GM23338 (cell line): Measurements from ENCODE around the gene SYT13. TPM values are rescaled to one million over a fixed set of nuclear protein-coding genes. Genes with fewer than 3 reads are reported as not detected.
A peak's percentile ranks its signal among the peaks of the same experiment; 100 is the strongest.

Source experiments
- ATAC-seq: fragments of 200-7000 bp; cut with Tn5 transposase; 3 replicates; pipeline ENCODE4 v1.9.1; 2020
- DNase-seq: peaks from one replicate; pipeline ENCODE4 v3.0.0-alpha.2; 2015; ENCODE audit warnings: low spot score
- H2AFZ ChIP-seq: fragments of 200-600 bp; sonication (generic); 2 replicates; pipeline ENCODE4 v1.8.0; 2016; ENCODE audit warnings: antibody characterized with exemption, mild to moderate bottlenecking, moderate library complexity
- H3F3A ChIP-seq: fragments of 200-600 bp; sonication (generic); replicated peaks from 2 replicates; pipeline ENCODE4 v1.8.0; 2017; ENCODE audit warnings: antibody characterized with exemption, mixed run types, low read depth
- H3K27ac ChIP-seq: fragments of 200-600 bp; sonication (generic); 2 replicates; pipeline ENCODE4 v1.6.1; 2016; ENCODE audit warnings: low read depth
- H3K27me3 ChIP-seq: fragments of 200-600 bp; sonication (generic); 2 replicates; pipeline ENCODE4 v1.8.0; 2016; ENCODE audit warnings: mild to moderate bottlenecking, mixed run types, moderate library complexity; ENCODE audit not compliant: insufficient read depth
- H3K36me3 ChIP-seq: fragments of 200-600 bp; sonication (generic); 2 replicates; pipeline ENCODE4 v1.8.0; 2016; ENCODE audit warnings: mild to moderate bottlenecking; ENCODE audit not compliant: insufficient read depth
- H3K4me1 ChIP-seq: fragments of 200-600 bp; sonication (generic); 2 replicates; pipeline ENCODE4 v1.8.0; 2016; ENCODE audit warnings: mild to moderate bottlenecking, moderate library complexity; ENCODE audit not compliant: insufficient read depth
- H3K4me2 ChIP-seq: fragments of 200-600 bp; sonication (generic); 2 replicates; pipeline ENCODE4 v1.7.1; 2017; ENCODE audit warnings: mixed run types
- H3K4me3 ChIP-seq: fragments of 200-600 bp; sonication (generic); 2 replicates; pipeline ENCODE4 v1.6.1; 2016; ENCODE audit warnings: mixed run types
- H3K79me2 ChIP-seq: fragments of 200-600 bp; sonication (generic); replicated peaks from 2 replicates; pipeline ENCODE4 v1.8.0; 2017; ENCODE audit warnings: mild to moderate bottlenecking; ENCODE audit not compliant: insufficient read depth
- H3K9me2 ChIP-seq: fragments of 200-600 bp; sonication (generic); 2 replicates; pipeline ENCODE4 v1.8.0; 2017; ENCODE audit not compliant: insufficient read depth
- H4K20me1 ChIP-seq: fragments of 200-600 bp; sonication (generic); replicated peaks from 2 replicates; pipeline ENCODE4 v1.8.0; 2017; ENCODE audit warnings: mild to moderate bottlenecking; ENCODE audit not compliant: insufficient read depth
- H3K27ac Mint-ChIP-seq: 2 replicates; pipeline ENCODE4 v1.8.0; 2020; ENCODE audit warnings: inconsistent platforms, mild to moderate bottlenecking, moderate library complexity, mixed read lengths
- H3K27me3 Mint-ChIP-seq: 3 replicates; pipeline ENCODE4 v1.8.0; 2022; ENCODE audit warnings: low read depth, mild to moderate bottlenecking, moderate library complexity, mixed read lengths, inconsistent platforms; ENCODE audit not compliant: insufficient read depth, poor library complexity
- H3K36me3 Mint-ChIP-seq: 3 replicates; pipeline ENCODE4 v1.8.0; 2021; ENCODE audit warnings: low read depth, mild to moderate bottlenecking, inconsistent platforms, moderate library complexity, mixed read lengths
- H3K4me1 Mint-ChIP-seq: 3 replicates; pipeline ENCODE4 v1.8.0; 2020; ENCODE audit warnings: mild to moderate bottlenecking, inconsistent platforms, mixed read lengths
- H3K4me3 Mint-ChIP-seq: 3 replicates; pipeline ENCODE4 v1.8.0; 2021; ENCODE audit warnings: moderate library complexity, mild to moderate bottlenecking, inconsistent platforms, mixed read lengths
- H3K9me3 Mint-ChIP-seq: 3 replicates; pipeline ENCODE4 v1.8.0; 2020; ENCODE audit warnings: moderate library complexity, mild to moderate bottlenecking, inconsistent platforms, mixed read lengths
- CREB1 ChIP-seq: fragments of 250-450 bp; sonication (Bioruptor Pico); IDR thresholded peaks from 2 replicates; pipeline ENCODE4 v1.5.0; 2020; ENCODE audit warnings: low read depth, mild to moderate bottlenecking, moderate library complexity
- EZH2 ChIP-seq: fragments of 200-600 bp; sonication (generic); IDR thresholded peaks from one replicate; pipeline ENCODE4 v1.8.0; 2017; ENCODE audit warnings: antibody characterized with exemption, mild to moderate bottlenecking, low read depth; ENCODE audit not compliant: unreplicated experiment
- EZH2phosphoT487 ChIP-seq: fragments of 200-600 bp; sonication (generic); IDR thresholded peaks from one replicate; pipeline ENCODE4 v1.8.1; 2018; ENCODE audit warnings: antibody characterized with exemption; ENCODE audit not compliant: unreplicated experiment
- JUNB ChIP-seq: IDR thresholded peaks from one replicate; pipeline ENCODE4 v1.6.1; 2016; ENCODE audit warnings: antibody characterized with exemption; ENCODE audit not compliant: unreplicated experiment
- NANOG ChIP-seq: IDR thresholded peaks from 2 replicates; pipeline ENCODE4 v1.6.1; 2016; ENCODE audit warnings: antibody characterized with exemption, borderline replicate concordance
- POLR2AphosphoS5 ChIP-seq: IDR thresholded peaks from 2 replicates; pipeline ENCODE4 v1.6.1; 2016; ENCODE audit warnings: antibody characterized with exemption, low read depth
- REST ChIP-seq: IDR thresholded peaks from one replicate; pipeline ENCODE4 v1.6.1; 2018; ENCODE audit warnings: antibody characterized with exemption; ENCODE audit not compliant: unreplicated experiment
- STAT1 ChIP-seq: IDR thresholded peaks from one replicate; pipeline ENCODE4 v1.6.1; 2016; ENCODE audit warnings: antibody characterized with exemption; ENCODE audit not compliant: unreplicated experiment
- ZNF114 ChIP-seq: fragments of 250-450 bp; sonication (Bioruptor Pico); IDR thresholded peaks from 2 replicates; pipeline ENCODE4 v1.5.0; 2020; ENCODE audit warnings: mild to moderate bottlenecking, moderate library complexity
- ZNF331 ChIP-seq: fragments of 250-450 bp; sonication (Bioruptor Pico); IDR thresholded peaks from 2 replicates; pipeline ENCODE4 v1.5.0; 2020; ENCODE audit warnings: low read depth, mild to moderate bottlenecking, moderate library complexity
- polyA plus RNA-seq: library from polyadenylated mRNA; unstranded; fragments of >200 nt; fragmentation: Nextera tagmentation; extraction: Ambion mirVana; gene quantifications from 2 replicates; pipeline ENCODE4 v1.2.1, GENCODE V29; 2016
- total RNA-seq: library from RNA; depleted of rRNA; stranded (reverse); fragments of >200 nt; shearing (Covaris generic); gene quantifications from 2 replicates; pipeline ENCODE4 v1.2.3, GENCODE V29; 2014
- TF ChIP-seq, protein P1 (sequence below), 2 experiments: fragments of 200-600 bp in 1 of 2; sonication (generic) in 1 of 2; conservative IDR thresholded peaks; 2 replicates each; pipeline versions ENCODE4 v1.5.1 to v1.6.1; 2016 to 2017; ENCODE audit warnings: antibody characterized with exemption in 2 of 2, low read depth in 2 of 2, mild to moderate bottlenecking in 2 of 2, moderate library complexity in 1 of 2
- TF ChIP-seq, protein P2 (sequence below): IDR thresholded peaks from 2 replicates; pipeline ENCODE4 v1.6.1; 2016; ENCODE audit warnings: antibody characterized with exemption

The SYT13 gene
- total and polyA plus RNA-seq, 2 experiments from 2014 or later, result 3.4 to 16.3 TPM

DNA sequence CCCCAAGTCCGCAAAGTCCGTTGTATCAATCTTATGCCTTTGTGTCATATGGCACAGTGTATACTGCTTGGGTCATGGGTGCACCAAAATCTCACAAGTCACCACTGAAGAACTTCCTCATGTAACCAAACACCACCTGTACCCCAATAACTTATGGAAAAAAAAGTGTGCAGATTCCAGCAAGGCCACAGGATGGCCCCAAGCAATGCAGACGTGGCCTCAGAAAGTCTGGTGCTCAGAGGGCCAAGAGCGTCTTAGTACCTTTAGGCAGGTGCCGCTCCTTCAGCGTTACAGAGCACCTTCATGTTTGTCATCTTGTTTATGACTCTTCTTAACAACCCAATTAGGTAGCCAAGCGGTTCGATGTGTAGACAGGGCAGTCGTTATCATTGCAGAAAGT, 74.4 kb downstream of the SYT13 start:
- H3K4me2 ChIP-seq, result no peak overlapping the region
- H3K9me3 Mint-ChIP-seq, result no peaks in the 10 kb centered on the region
- TF ChIP-seq, protein P1, sequence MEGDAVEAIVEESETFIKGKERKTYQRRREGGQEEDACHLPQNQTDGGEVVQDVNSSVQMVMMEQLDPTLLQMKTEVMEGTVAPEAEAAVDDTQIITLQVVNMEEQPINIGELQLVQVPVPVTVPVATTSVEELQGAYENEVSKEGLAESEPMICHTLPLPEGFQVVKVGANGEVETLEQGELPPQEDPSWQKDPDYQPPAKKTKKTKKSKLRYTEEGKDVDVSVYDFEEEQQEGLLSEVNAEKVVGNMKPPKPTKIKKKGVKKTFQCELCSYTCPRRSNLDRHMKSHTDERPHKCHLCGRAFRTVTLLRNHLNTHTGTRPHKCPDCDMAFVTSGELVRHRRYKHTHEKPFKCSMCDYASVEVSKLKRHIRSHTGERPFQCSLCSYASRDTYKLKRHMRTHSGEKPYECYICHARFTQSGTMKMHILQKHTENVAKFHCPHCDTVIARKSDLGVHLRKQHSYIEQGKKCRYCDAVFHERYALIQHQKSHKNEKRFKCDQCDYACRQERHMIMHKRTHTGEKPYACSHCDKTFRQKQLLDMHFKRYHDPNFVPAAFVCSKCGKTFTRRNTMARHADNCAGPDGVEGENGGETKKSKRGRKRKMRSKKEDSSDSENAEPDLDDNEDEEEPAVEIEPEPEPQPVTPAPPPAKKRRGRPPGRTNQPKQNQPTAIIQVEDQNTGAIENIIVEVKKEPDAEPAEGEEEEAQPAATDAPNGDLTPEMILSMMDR (conservative IDR thresholded peaks at IDR 0.05; ENCODE audit: low read depth in 2 of 2), result peak; percentile 17 to 43; a peak in 3 of 4 replicates
- no peak for TF ChIP-seq EZH2
- H3F3A ChIP-seq, result 0 out of 2 replicates have a peak, but pooled peaks cover 3% of the 10 kb centered on the region
- peaks cover 9% of the 10 kb centered on the region; the same call in 2 of the 3 replicates for H3K36me3 Mint-ChIP-seq
- H3K27me3 ChIP-seq, result no peaks in the 10 kb centered on the region
- no peak overlapping the region for H3K4me3 Mint-ChIP-seq
- H3K27ac Mint-ChIP-seq, result no peak overlapping the region
- H3K4me1 ChIP-seq, result peaks cover 14% of the 10 kb centered on the region
- no peaks in the 10 kb centered on the region for H4K20me1 ChIP-seq
- H3K27me3 Mint-ChIP-seq, result peaks cover 7% of the 10 kb centered on the region
- DNase-seq (peak; percentile 13), ATAC-seq (no peak)
- no peaks in the 10 kb centered on the region for H3K9me2 ChIP-seq
- H3K4me1 Mint-ChIP-seq, result peaks cover 26% of the 10 kb centered on the region
- no peak overlapping the region for H3K4me3 ChIP-seq
- H2AFZ ChIP-seq, result no peak overlapping the region
- H3K36me3 ChIP-seq, result no peaks in the 10 kb centered on the region
- H3K79me2 ChIP-seq, result no peaks in the 10 kb centered on the region
- no peak overlapping the region for H3K27ac ChIP-seq

DNA sequence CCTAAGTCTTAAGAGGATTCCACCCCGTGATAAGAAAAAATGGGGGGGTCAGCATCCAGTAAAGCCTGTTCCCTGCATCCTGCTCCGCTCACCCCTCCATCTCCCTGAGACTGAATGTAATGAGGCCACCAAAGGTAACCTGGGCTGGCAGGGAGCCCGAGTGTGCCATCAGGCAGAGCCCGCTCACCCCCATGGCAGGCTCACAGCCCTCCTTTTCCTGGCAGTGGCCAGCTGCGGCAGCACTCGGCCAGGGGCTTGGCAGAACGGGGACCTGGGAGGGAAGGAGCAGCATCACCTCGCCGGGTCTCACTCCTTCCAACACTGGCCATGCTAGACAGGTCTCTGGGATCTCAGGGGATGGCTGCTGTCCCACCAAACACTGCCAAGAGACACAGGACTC, 75.3 kb downstream of the SYT13 start:
- no peak overlapping the region for H3K27ac Mint-ChIP-seq
- no peak for DNase-seq
- no peaks in the 10 kb centered on the region for H3K27me3 ChIP-seq
- no peak for TF ChIP-seq ZNF114
- no peak for TF ChIP-seq NANOG
- no peak for TF ChIP-seq EZH2
- no peak for TF ChIP-seq CREB1
- no peak for TF ChIP-seq STAT1
- TF ChIP-seq, protein P2, sequence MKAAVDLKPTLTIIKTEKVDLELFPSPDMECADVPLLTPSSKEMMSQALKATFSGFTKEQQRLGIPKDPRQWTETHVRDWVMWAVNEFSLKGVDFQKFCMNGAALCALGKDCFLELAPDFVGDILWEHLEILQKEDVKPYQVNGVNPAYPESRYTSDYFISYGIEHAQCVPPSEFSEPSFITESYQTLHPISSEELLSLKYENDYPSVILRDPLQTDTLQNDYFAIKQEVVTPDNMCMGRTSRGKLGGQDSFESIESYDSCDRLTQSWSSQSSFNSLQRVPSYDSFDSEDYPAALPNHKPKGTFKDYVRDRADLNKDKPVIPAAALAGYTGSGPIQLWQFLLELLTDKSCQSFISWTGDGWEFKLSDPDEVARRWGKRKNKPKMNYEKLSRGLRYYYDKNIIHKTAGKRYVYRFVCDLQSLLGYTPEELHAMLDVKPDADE, result no peak
- no peak for TF ChIP-seq EZH2phosphoT487
- TF ChIP-seq, protein P1 (conservative IDR thresholded peaks at IDR 0.05; ENCODE audit: low read depth in 2 of 2), result no peak
- TF ChIP-seq POLR2AphosphoS5, result no peak
- TF ChIP-seq REST, result no peak
- no peak for TF ChIP-seq ZNF331 (CRISPR knock-in tag)
- TF ChIP-seq JUNB, result no peak

More for the DNA sequence above, 75.3 kb downstream of the SYT13 start:
- no peak overlapping the region for H3K4me3 ChIP-seq
- H3F3A ChIP-seq, result 0 out of 2 replicates have a peak, but pooled peaks cover 3% of the 10 kb centered on the region
- Mint-ChIP-seq H3K9me3 (no peaks in the 10 kb centered on the region), H3K36me3 (peaks cover 9% of the 10 kb centered on the region; the same call in 2 of the 3 replicates), H3K27me3 (peaks cover 7% of the 10 kb centered on the region), H3K4me3 (no peak overlapping the region), H3K4me1 (peaks cover 26% of the 10 kb centered on the region)
- H3K4me2 ChIP-seq, result no peak overlapping the region
- no peaks in the 10 kb centered on the region for H3K9me2 ChIP-seq
- peaks cover 14% of the 10 kb centered on the region for H3K4me1 ChIP-seq
- no peak overlapping the region for H3K27ac ChIP-seq
- H3K36me3 ChIP-seq, result no peaks in the 10 kb centered on the region
- no peak overlapping the region for H2AFZ ChIP-seq
- no peaks in the 10 kb centered on the region for H4K20me1 ChIP-seq
- H3K79me2 ChIP-seq, result no peaks in the 10 kb centered on the region
- ATAC-seq, result no peak
